GM12878 (cell line): ENCODE results near the gene RCOR2. TPM values are rescaled to one million over a fixed set of nuclear protein-coding genes. Genes with fewer than 3 reads are reported as not detected.

ENCODE experiments used
- ATAC-seq: fragments of 200-7000 bp; cut with Tn5 transposase; 3 replicates; pipeline ENCODE4 v1.9.1; 2020; ENCODE audit warnings: mild to moderate bottlenecking, moderate library complexity
- BruUV-seq: library from RNA; stranded (reverse); fragments of 400-500 nt; replicated peaks from 2 replicates; lab custom pipeline; 2021; lab: Mats Ljungman, UMichigan
- CTCF ChIA-PET: fragments of 300-600 bp; sonication (Branson Sonifier 250); formaldehyde crosslinking; extraction: SDS; loops from one replicate; lab custom pipeline; 2021; ENCODE audit warnings: inconsistent platforms; lab: Yijun Ruan, JAX
- POLR2A ChIA-PET: fragments of 350-600 bp; formaldehyde crosslinking; extraction: SDS; loops from one replicate; lab custom pipeline; 2021; ENCODE audit warnings: inconsistent platforms; lab: Charles Lee
- RAD21 ChIA-PET: fragments of 300-600 bp; sonication (Branson Sonifier 250); formaldehyde crosslinking; loops from one replicate; lab custom pipeline; 2023; ENCODE audit warnings: antibody characterized with exemption; ENCODE audit not compliant: unreplicated experiment; lab: Charles Lee
- SMC1A ChIA-PET: fragments of 300-600 bp; sonication (Branson Sonifier 250); formaldehyde crosslinking; loops from one replicate; lab custom pipeline; 2023; ENCODE audit not compliant: unreplicated experiment, uncharacterized antibody; lab: Charles Lee
- DNase-seq: peaks from one replicate; pipeline ENCODE4 v3.0.0-alpha.2; 2011; ENCODE audit warnings: low read depth, low spot score
- FAIRE-seq: peaks from 3 replicates; lab custom pipeline; 2011; peaks lifted over from hg19 to GRCh38; lab: Jason Lieb, UNC
- H2AFZ ChIP-seq: 2 replicates; pipeline ENCODE4 v1.6.0; 2011; ENCODE audit warnings: low read depth, low read length, control low read depth; ENCODE audit not compliant: control insufficient read depth
- H3K27ac ChIP-seq: 2 replicates; pipeline ENCODE4 v1.5.1; 2011; ENCODE audit warnings: control low read depth; ENCODE audit not compliant: control insufficient read depth, insufficient read depth
- H3K27me3 ChIP-seq, 2 experiments: replicated peaks in 1 of 2; 2 replicates each; pipeline versions ENCODE4 v1.6.0 to v1.6.1; 2011; ENCODE audit warnings: low read length in 1 of 2; ENCODE audit not compliant: control insufficient read depth in 2 of 2, insufficient read depth in 2 of 2
- H3K36me3 ChIP-seq, 2 experiments: 2 replicates each; pipeline ENCODE4 v1.5.1; 2011; ENCODE audit warnings: low read length in 1 of 2; ENCODE audit not compliant: control insufficient read depth in 2 of 2, insufficient read depth in 2 of 2
- H3K4me1 ChIP-seq: 2 replicates; pipeline ENCODE4 v1.6.1; 2011; ENCODE audit warnings: mild to moderate bottlenecking, low read length, moderate library complexity, mixed read lengths; ENCODE audit not compliant: control insufficient read depth, insufficient read depth
- H3K4me2 ChIP-seq: 2 replicates; pipeline ENCODE4 v1.6.0; 2011; ENCODE audit warnings: control low read depth; ENCODE audit not compliant: control insufficient read depth, insufficient read depth
- H3K4me3 ChIP-seq: fragments of 200-600 bp; sonication (generic); 2 replicates; pipeline ENCODE4 v1.5.1; 2016
- H3K79me2 ChIP-seq: 2 replicates; pipeline ENCODE4 v1.6.0; 2011; ENCODE audit warnings: low read length; ENCODE audit not compliant: control insufficient read depth, insufficient read depth
- H3K9ac ChIP-seq: 2 replicates; pipeline ENCODE4 v1.8.0; 2011; ENCODE audit warnings: low read length, control low read depth, mixed read lengths; ENCODE audit not compliant: control insufficient read depth, insufficient read depth
- H3K9me3 ChIP-seq: replicated peaks from 3 replicates; pipeline ENCODE4 v1.5.1; 2011; ENCODE audit warnings: mild to moderate bottlenecking, low read length; ENCODE audit not compliant: control insufficient read depth, insufficient read depth
- H4K20me1 ChIP-seq: 2 replicates; pipeline ENCODE4 v1.6.0; 2011; ENCODE audit not compliant: control insufficient read depth, insufficient read depth
- ATF2 ChIP-seq: IDR thresholded peaks from 2 replicates; pipeline ENCODE4 v1.6.1; 2012; ENCODE audit warnings: low read length, inconsistent platforms
- FOXM1 ChIP-seq: IDR thresholded peaks from 2 replicates; pipeline ENCODE4 v1.6.1; 2012; ENCODE audit warnings: low read depth, mild to moderate bottlenecking, inconsistent platforms, low read length, moderate library complexity
- HDGF ChIP-seq: fragments of 450-650 bp; IDR thresholded peaks from 2 replicates; pipeline ENCODE4 v1.6.1; 2016; ENCODE audit warnings: antibody characterized with exemption
- IRF5 ChIP-seq: fragments of 450-650 bp; IDR thresholded peaks from 2 replicates; pipeline ENCODE4 v1.6.1; 2017; ENCODE audit warnings: borderline replicate concordance
- PAX5 ChIP-seq: IDR thresholded peaks from 2 replicates; pipeline ENCODE4 v1.6.1; 2011; ENCODE audit warnings: low read depth, low read length, borderline replicate concordance
- RB1 ChIP-seq: fragments of 450-650 bp; formaldehyde crosslinking; IDR thresholded peaks from 2 replicates; pipeline ENCODE4 v1.6.1; 2017; ENCODE audit warnings: mild to moderate bottlenecking, borderline replicate concordance
- SREBF1 ChIP-seq: IDR thresholded peaks from 2 replicates; pipeline ENCODE4 v1.6.1; 2012; ENCODE audit warnings: mild to moderate bottlenecking, low read length
- SUPT20H ChIP-seq: IDR thresholded peaks from 2 replicates; pipeline ENCODE4 v1.6.1; 2011; ENCODE audit warnings: low read depth, mild to moderate bottlenecking, low read length, moderate library complexity, borderline replicate concordance; ENCODE audit not compliant: control insufficient read depth
- SUZ12 ChIP-seq: fragments of 200-600 bp; sonication (generic); IDR thresholded peaks from one replicate; pipeline ENCODE4 v1.6.1; 2018; ENCODE audit warnings: antibody characterized with exemption, mild to moderate bottlenecking; ENCODE audit not compliant: unreplicated experiment
- TARDBP ChIP-seq: IDR thresholded peaks from 2 replicates; pipeline ENCODE4 v1.6.1; 2016; ENCODE audit warnings: borderline replicate concordance
- WRNIP1 ChIP-seq: IDR thresholded peaks from 2 replicates; pipeline ENCODE4 v1.6.1; 2011; ENCODE audit warnings: low read depth, low read length, improper control_type of control experiment, borderline replicate concordance
- YBX1 ChIP-seq: fragments of 450-650 bp; IDR thresholded peaks from 2 replicates; pipeline ENCODE4 v1.6.1; 2016; ENCODE audit warnings: antibody characterized with exemption
- ZBED1 ChIP-seq: IDR thresholded peaks from 2 replicates; pipeline ENCODE4 v1.6.1; 2016; ENCODE audit warnings: borderline replicate concordance
- ZNF24 ChIP-seq: fragments of 450-650 bp; IDR thresholded peaks from 2 replicates; pipeline ENCODE4 v1.6.1; 2017; ENCODE audit warnings: antibody characterized with exemption, mild to moderate bottlenecking
- WGBS: methylation state at CpG from one replicate; pipeline ENCODE4 v1.1.6; 2016; ENCODE audit warnings: low lambda C conversion rate; ENCODE audit not compliant: insufficient replicate concordance, insufficient coverage; ENCODE audit errors: missing lambda C conversion rate; 5-methylcytosine and 5-hydroxymethylcytosine counted together
- in situ Hi-C: fragments of 300-500 bp; cut with MboI; formaldehyde crosslinking; loops from 9 replicates; pipeline ENCODE4 v1.14.3; 2018; ENCODE audit warnings: mixed read lengths
- intact Hi-C: fragments of 100-400 bp; cut with micrococcal nuclease; formaldehyde crosslinking; loops from one replicate; pipeline ENCODE4 v1.14.2; 2022; ENCODE audit not compliant: unreplicated experiment
- polyA plus RNA-seq, 11 experiments: library from polyadenylated mRNA; depleted of rRNA in 4 of 11; unstranded in 6 of 11; stranded (reverse) in 5 of 11; fragments of >200 nt; fragmentation: Nextera tagmentation in 4 of 11; fragmentation: Illumina TruSeq in 1 of 11; extraction: Ambion mirVana in 4 of 11; extraction: Trizol in 1 of 11; gene quantifications; 1 replicate in 1 of 11; 2 replicates in 10 of 11; pipeline versions ENCODE4 v1.2.1 to v1.2.3, GENCODE V29; 2011 to 2016; ENCODE audit warnings: inconsistent platforms in 2 of 11, missing spikeins in 2 of 11, low read depth in 1 of 11
- total RNA-seq, 4 experiments: library from RNA; depleted of rRNA in 3 of 4; stranded (reverse); fragments of >200 nt in 3 of 4; fragmentation: Illumina TruSeq in 1 of 4; extraction: Trizol in 1 of 4; gene quantifications; 2 replicates each; pipeline versions ENCODE4 v1.2.1 to v1.2.3, GENCODE V29; 2013 to 2021

The RCOR2 gene
- total and polyA plus RNA-seq, 10 of the 15 experiments (the other 5 are each of a cell fraction or from before 2014, with no cell fraction given), result 0.06 to 0.32 (median 0.17) TPM; not detected in 5

- FAIRE-seq, result no peak
- no peaks in the 10 kb centered on the region for H3K27me3 ChIP-seq
- no peak overlapping the region for H3K9ac ChIP-seq
- RAD21 ChIA-PET, result interaction anchor here (1.6 to 2.6 kb wide), 4 partner anchors 24 to 30 kb away, joined by 4 to 10 read pairs (median 7); no protein-coding TSS in a partner anchor
- peaks cover 3 to 5% of the 10 kb centered on the region in 2 experiments for H3K36me3 ChIP-seq
- in situ Hi-C loops, result no loop called here
- TSS peak; percentile 32 for BruUV-seq
- no peak for ATAC-seq
- no peak overlapping the region for H3K4me2 ChIP-seq
- H3K4me1 ChIP-seq, result peaks cover 56% of the 10 kb centered on the region
- intact Hi-C loops, result no loop called here
- CTCF ChIA-PET, result interaction anchor here (3.2 to 3.7 kb wide), 2 partner anchors 26 to 30 kb away, joined by 13 to 33 read pairs; partner anchors contain the start of gene MARK2
- TF ChIP-seq RB1, result no peak
- no peak for TF ChIP-seq TARDBP
- POLR2A ChIA-PET, result interaction anchor here (0.9 kb wide), 1 partner anchor 9 kb away, joined by 3 read pairs; no protein-coding TSS in a partner anchor
- H4K20me1 ChIP-seq, result peaks cover 9% of the 10 kb centered on the region; the same call in 1 of the 2 replicates
- H3K4me3 ChIP-seq, result no peak overlapping the region
- no peak overlapping the region for H3K27ac ChIP-seq
- H2AFZ ChIP-seq, result no peak overlapping the region
- DNase-seq, result no peak
- 100% methylated on average over 4 of the region's 4 CpGs for WGBS
- H3K79me2 ChIP-seq, result peaks cover 50% of the 10 kb centered on the region
- SMC1A ChIA-PET, result interaction anchor here (0.6 to 13.9 kb wide), 9 partner anchors 9 to 78 kb away, joined by 3 to 153 read pairs (median 4); partner anchors contain the start of gene MARK2
- H3K9me3 ChIP-seq, result no peaks in the 10 kb centered on the region
These were observed 49.5 kb downstream of the RCOR2 start for GRCh38 chr11:63867511-63867910.

DNA sequence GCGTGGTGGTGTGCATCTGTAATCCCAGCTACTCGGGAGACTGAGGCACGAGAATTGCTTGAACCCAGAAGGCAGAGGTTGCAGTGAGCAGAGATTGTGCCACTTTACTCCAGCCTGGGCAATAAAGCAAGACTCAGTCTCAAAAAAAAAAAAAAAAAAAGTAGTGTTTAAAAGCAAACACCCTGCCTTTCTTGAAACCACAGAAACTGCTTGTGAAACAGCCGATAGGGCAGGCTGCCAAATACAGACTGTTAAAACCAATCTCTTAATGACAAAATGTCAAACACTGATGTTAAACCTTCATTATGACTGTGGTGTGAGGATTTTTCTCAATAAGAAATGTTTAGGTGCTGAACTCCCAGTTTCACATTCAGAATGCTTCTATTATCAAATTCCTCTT is 50.8 kb downstream of the RCOR2 start:
- peak; percentile 86 for DNase-seq
- SMC1A ChIA-PET, result interaction anchor here (0.7 to 13.9 kb wide), 10 partner anchors 10 to 557 kb away, joined by 3 to 153 read pairs (median 4); partner anchors contain the start of gene MARK2
- RAD21 ChIA-PET, result interaction anchor here (1.6 to 2.6 kb wide), 5 partner anchors 10 to 29 kb away, joined by 4 to 11 read pairs (median 8); no protein-coding TSS in a partner anchor
- no peaks in the 10 kb centered on the region for H3K27me3 ChIP-seq
- WGBS, result 1% methylated on average over 4 of the region's 4 CpGs
- in situ Hi-C loops (no loop called here), intact Hi-C loops (no loop called here)
- H4K20me1 ChIP-seq, result peaks cover 9% of the 10 kb centered on the region; the same call in 1 of the 2 replicates
- BruUV-seq, result no TSS peak
- POLR2A ChIA-PET, result interaction anchor here (0.5 to 1.1 kb wide), 9 partner anchors 8 to 205 kb away, joined by 3 to 5 read pairs (median 4); partner anchors contain the start of gene MARK2
- CTCF ChIA-PET, result interaction anchor here (0.8 to 3.7 kb wide), 4 partner anchors 10 to 29 kb away, joined by 3 to 33 read pairs (median 8); partner anchors contain the start of gene MARK2
- H2AFZ ChIP-seq, result no peak overlapping the region
- H3K4me3 ChIP-seq, result peak overlapping the region; percentile 12; the same call in 1 of the 2 replicates
- peak; percentile 93 for ATAC-seq
- peaks cover 5 to 12% of the 10 kb centered on the region in 2 experiments for H3K36me3 ChIP-seq
- H3K4me1 ChIP-seq, result peaks cover 46% of the 10 kb centered on the region
- H3K79me2 ChIP-seq, result peaks cover 47% of the 10 kb centered on the region
- peak; percentile 88 for FAIRE-seq
- H3K27ac ChIP-seq, result peak overlapping the region; percentile 26; the same call in 1 of the 2 replicates
- H3K9ac ChIP-seq, result no peak overlapping the region
- no peaks in the 10 kb centered on the region for H3K9me3 ChIP-seq
- peak overlapping the region; percentile 70 for H3K4me2 ChIP-seq
- TF ChIP-seq ZBED1 (no peak), WRNIP1 (no peak), ZNF24 (no peak), SUPT20H (no peak), SREBF1 (no peak), YBX1 (no peak), FOXM1 (peak; percentile 48; the same call in 1 of the 2 replicates), HDGF (no peak), PAX5 (no peak), ATF2 (peak; percentile 54; the same call in 1 of the 2 replicates), IRF5 (no peak), SUZ12 (no peak)
